ENCODE data around the gene WNK1.

The WNK1 gene

GRCh38 chr12:725076-725475 lies 27.3 kb upstream of the WNK1 start:
- Histone ChIP-seq H3K9ac (ENCODE audit: low read depth, low read length) (no peak overlapping the region), H3K27me3 (ENCODE audit: insufficient read depth, low read length) (no peaks in the 10 kb centered on the region), H3K27ac (ENCODE audit: low read depth, low read length) (no peak overlapping the region), H3K4me3 (ENCODE audit: low read length) (no peak overlapping the region), H3K36me3 (ENCODE audit: insufficient read depth, low read length) (no peaks in the 10 kb centered on the region), H3K4me1 (ENCODE audit: insufficient read depth, low read length) (peaks cover 17% of the 10 kb centered on the region), H3K9me3 (ENCODE audit: insufficient read depth, low read depth, low read length) (no peaks in the 10 kb centered on the region)
- WGBS: 98% methylated on average over 2 of the region's 2 CpGs

- Histone ChIP-seq H3K36me3 (ENCODE audit: insufficient read depth, low read length) (no peaks in the 10 kb centered on the region), H3K9me3 (ENCODE audit: insufficient read depth, low read depth, low read length) (no peaks in the 10 kb centered on the region), H3K4me1 (ENCODE audit: insufficient read depth, low read length) (peaks cover 17% of the 10 kb centered on the region), H3K9ac (ENCODE audit: low read depth, low read length) (no peak overlapping the region), H3K4me3 (ENCODE audit: low read length) (no peak overlapping the region), H3K27me3 (ENCODE audit: insufficient read depth, low read length) (no peaks in the 10 kb centered on the region), H3K27ac (ENCODE audit: low read depth, low read length) (no peak overlapping the region)
- 88% methylated on average over 4 of the region's 5 CpGs for WGBS
Observed at GRCh38 chr12:726281-727140, 25.9 kb upstream of the WNK1 start.

GRCh38 chr12:727321-727720 lies 25.1 kb upstream of the WNK1 start:
- H3K4me3 ChIP-seq (ENCODE audit: low read length): no peak overlapping the region
- no peaks in the 10 kb centered on the region for H3K27me3 ChIP-seq (ENCODE audit: insufficient read depth, low read length)
- H3K27ac ChIP-seq (ENCODE audit: low read depth, low read length): no peak overlapping the region
- H3K4me1 ChIP-seq (ENCODE audit: insufficient read depth, low read length): peaks cover 17% of the 10 kb centered on the region
- H3K9me3 ChIP-seq (ENCODE audit: insufficient read depth, low read depth, low read length): no peaks in the 10 kb centered on the region
- H3K9ac ChIP-seq (ENCODE audit: low read depth, low read length): no peak overlapping the region
- 91% methylated on average over 6 of the region's 6 CpGs for WGBS
- no peaks in the 10 kb centered on the region for H3K36me3 ChIP-seq (ENCODE audit: insufficient read depth, low read length)

GRCh38 chr12:728781-729180 lies 23.6 kb upstream of the WNK1 start:
- Histone ChIP-seq H3K36me3 (ENCODE audit: insufficient read depth, low read length) (no peaks in the 10 kb centered on the region), H3K9ac (ENCODE audit: low read depth, low read length) (no peak overlapping the region), H3K4me1 (ENCODE audit: insufficient read depth, low read length) (peaks cover 6% of the 10 kb centered on the region; the same call in 1 of the 2 replicates), H3K27ac (ENCODE audit: low read depth, low read length) (no peak overlapping the region), H3K9me3 (ENCODE audit: insufficient read depth, low read depth, low read length) (no peaks in the 10 kb centered on the region), H3K4me3 (ENCODE audit: low read length) (no peak overlapping the region), H3K27me3 (ENCODE audit: insufficient read depth, low read length) (no peaks in the 10 kb centered on the region)
- WGBS: 88% methylated on average over 2 of the region's 2 CpGs

GRCh38 chr12:729221-729620 lies 23.2 kb upstream of the WNK1 start:
- Histone ChIP-seq H3K27ac (ENCODE audit: low read depth, low read length) (no peak overlapping the region), H3K36me3 (ENCODE audit: insufficient read depth, low read length) (no peaks in the 10 kb centered on the region), H3K27me3 (ENCODE audit: insufficient read depth, low read length) (no peaks in the 10 kb centered on the region), H3K4me3 (ENCODE audit: low read length) (no peak overlapping the region), H3K9ac (ENCODE audit: low read depth, low read length) (no peak overlapping the region), H3K9me3 (ENCODE audit: insufficient read depth, low read depth, low read length) (no peaks in the 10 kb centered on the region), H3K4me1 (ENCODE audit: insufficient read depth, low read length) (peaks cover 1% of the 10 kb centered on the region; the same call in 1 of the 2 replicates)

GRCh38 chr12:730550-730949 lies 21.8 kb upstream of the WNK1 start:
- Histone ChIP-seq H3K4me3 (ENCODE audit: low read length) (no peak overlapping the region), H3K9ac (ENCODE audit: low read depth, low read length) (no peak overlapping the region), H3K4me1 (ENCODE audit: insufficient read depth, low read length) (no peaks in the 10 kb centered on the region), H3K27ac (ENCODE audit: low read depth, low read length) (no peak overlapping the region), H3K36me3 (ENCODE audit: insufficient read depth, low read length) (no peaks in the 10 kb centered on the region), H3K9me3 (ENCODE audit: insufficient read depth, low read depth, low read length) (no peaks in the 10 kb centered on the region), H3K27me3 (ENCODE audit: insufficient read depth, low read length) (no peaks in the 10 kb centered on the region)
- 98% methylated on average over 9 of the region's 9 CpGs for WGBS

- H3K27me3 ChIP-seq (ENCODE audit: insufficient read depth, low read length): no peaks in the 10 kb centered on the region
- 95% methylated on average over 10 of the region's 10 CpGs for WGBS
- H3K27ac ChIP-seq (ENCODE audit: low read depth, low read length): no peak overlapping the region
Observed at GRCh38 chr12:737122-737739, 15.1 kb upstream of the WNK1 start.

GRCh38 chr12:738712-739111 lies 13.7 kb upstream of the WNK1 start:
- Histone ChIP-seq H3K9ac (ENCODE audit: low read depth, low read length) (no peak overlapping the region), H3K4me1 (ENCODE audit: insufficient read depth, low read length) (no peaks in the 10 kb centered on the region), H3K9me3 (ENCODE audit: insufficient read depth, low read depth, low read length) (no peaks in the 10 kb centered on the region), H3K27me3 (ENCODE audit: insufficient read depth, low read length) (no peaks in the 10 kb centered on the region), H3K36me3 (ENCODE audit: insufficient read depth, low read length) (no peaks in the 10 kb centered on the region), H3K4me3 (ENCODE audit: low read length) (no peak overlapping the region), H3K27ac (ENCODE audit: low read depth, low read length) (no peak overlapping the region)
- WGBS: 89% methylated on average over 2 of the region's 2 CpGs

More at GRCh38 chr12:737122-737739, 15.1 kb upstream of the WNK1 start:
- Histone ChIP-seq H3K4me3 (ENCODE audit: low read length) (no peak overlapping the region), H3K9me3 (ENCODE audit: insufficient read depth, low read depth, low read length) (no peaks in the 10 kb centered on the region), H3K4me1 (ENCODE audit: insufficient read depth, low read length) (no peaks in the 10 kb centered on the region), H3K9ac (ENCODE audit: low read depth, low read length) (no peak overlapping the region), H3K36me3 (ENCODE audit: insufficient read depth, low read length) (no peaks in the 10 kb centered on the region)

- WGBS: 93% methylated on average over 7 of the region's 9 CpGs
- Histone ChIP-seq H3K27me3 (ENCODE audit: insufficient read depth, low read length) (no peaks in the 10 kb centered on the region), H3K9ac (ENCODE audit: low read depth, low read length) (no peak overlapping the region), H3K4me3 (ENCODE audit: low read length) (no peak overlapping the region), H3K36me3 (ENCODE audit: insufficient read depth, low read length) (no peaks in the 10 kb centered on the region), H3K4me1 (ENCODE audit: insufficient read depth, low read length) (no peaks in the 10 kb centered on the region), H3K9me3 (ENCODE audit: insufficient read depth, low read depth, low read length) (no peaks in the 10 kb centered on the region), H3K27ac (ENCODE audit: low read depth, low read length) (no peak overlapping the region)
Observed at GRCh38 chr12:739349-739748, 13.0 kb upstream of the WNK1 start.

GRCh38 chr12:740921-741320 lies 11.5 kb upstream of the WNK1 start:
- Histone ChIP-seq H3K27me3 (ENCODE audit: insufficient read depth, low read length) (no peaks in the 10 kb centered on the region), H3K4me1 (ENCODE audit: insufficient read depth, low read length) (no peaks in the 10 kb centered on the region), H3K27ac (ENCODE audit: low read depth, low read length) (no peak overlapping the region), H3K9ac (ENCODE audit: low read depth, low read length) (no peak overlapping the region), H3K36me3 (ENCODE audit: insufficient read depth, low read length) (no peaks in the 10 kb centered on the region), H3K4me3 (ENCODE audit: low read length) (no peak overlapping the region), H3K9me3 (ENCODE audit: insufficient read depth, low read depth, low read length) (no peaks in the 10 kb centered on the region)
- 78% methylated on average over 6 of the region's 6 CpGs for WGBS

- H3K4me3 ChIP-seq (ENCODE audit: low read length): no peak overlapping the region
- H3K9ac ChIP-seq (ENCODE audit: low read depth, low read length): no peak overlapping the region
- no CpG with 5 or more reads among the region's 1 CpG for WGBS
- no peaks in the 10 kb centered on the region; the same call in 1 of the 2 replicates for H3K27me3 ChIP-seq (ENCODE audit: insufficient read depth, low read length)
- H3K27ac ChIP-seq (ENCODE audit: low read depth, low read length): no peak overlapping the region
- no peaks in the 10 kb centered on the region for H3K9me3 ChIP-seq (ENCODE audit: insufficient read depth, low read depth, low read length)
- no peaks in the 10 kb centered on the region for H3K36me3 ChIP-seq (ENCODE audit: insufficient read depth, low read length)
- peaks cover 22% of the 10 kb centered on the region for H3K4me1 ChIP-seq (ENCODE audit: insufficient read depth, low read length)
Observed at GRCh38 chr12:749751-750270, 2.6 kb upstream of the WNK1 start.
